ENCODE data around the gene LRRC9. TPM values are rescaled to one million over a fixed set of nuclear protein-coding genes. Genes with fewer than 3 reads are reported as not detected.
A peak's percentile ranks its signal among the peaks of the same experiment; 100 is the strongest.
"Not testable (repeated sequence)": the region's sequence is repeated elsewhere in the genome, so short reads cannot be mapped to it uniquely, and the experiment has no call there.

LRRC9 gene
- total RNA-seq, 4 donors from 2014 or later, result 0.16 to 0.25 TPM; not detected in 2

GRCh38 chr14:59920378-59920683, 387 bp downstream of the LRRC9 start:
- peak; percentile 34 for ATAC-seq (ENCODE audit: low FRiP score)

GRCh38 chr14:59925797-59926196, 5.9 kb downstream of the LRRC9 start:
- no peak for TF ChIP-seq CTCF (IDR thresholded peaks at IDR 0.05)
- DNase-seq (ENCODE audit: low spot score) (no peak), ATAC-seq (ENCODE audit: low FRiP score) (no peak)

More at GRCh38 chr14:59920378-59920683, 387 bp downstream of the LRRC9 start:
- no peak for TF ChIP-seq CTCF (IDR thresholded peaks at IDR 0.05)
- no peak for DNase-seq (ENCODE audit: low spot score)

GRCh38 chr14:59926534-59926933, 6.6 kb downstream of the LRRC9 start:
- TF ChIP-seq CTCF (IDR thresholded peaks at IDR 0.05), result no peak
- ATAC-seq (ENCODE audit: low FRiP score), result no peak
- no peak for DNase-seq (ENCODE audit: low spot score)

GRCh38 chr14:59931237-59931636, 11.3 kb downstream of the LRRC9 start:
- TF ChIP-seq CTCF (IDR thresholded peaks at IDR 0.05), result no peak
- DNase-seq (ENCODE audit: low spot score), result no peak
- no peak for ATAC-seq (ENCODE audit: low FRiP score)

GRCh38 chr14:59936145-59936544, 16.2 kb downstream of the LRRC9 start:
- ATAC-seq (ENCODE audit: low FRiP score), result no peak
- DNase-seq (ENCODE audit: low spot score), result no peak
- no peak for TF ChIP-seq CTCF (IDR thresholded peaks at IDR 0.05)

- no peak for ATAC-seq (ENCODE audit: low FRiP score)
- no peak for TF ChIP-seq CTCF (IDR thresholded peaks at IDR 0.05)
- no peak for DNase-seq (ENCODE audit: low spot score)
These were observed 19.9 kb downstream of the LRRC9 start for GRCh38 chr14:59939828-59940227.

- DNase-seq (ENCODE audit: low spot score); ATAC-seq (ENCODE audit: low FRiP score): not testable (repeated sequence)
These were observed 22.4 kb downstream of the LRRC9 start for GRCh38 chr14:59942296-59942862.

- TF ChIP-seq CTCF (IDR thresholded peaks at IDR 0.05), result no peak
- no peak for DNase-seq (ENCODE audit: low spot score)
- ATAC-seq (ENCODE audit: low FRiP score), result no peak
These were observed 25.0 kb downstream of the LRRC9 start for GRCh38 chr14:59944909-59945308.

- DNase-seq (ENCODE audit: low spot score); ATAC-seq (ENCODE audit: low FRiP score): not testable (repeated sequence)
These were observed 32.2 kb downstream of the LRRC9 start for GRCh38 chr14:59952141-59952540.

GRCh38 chr14:59957890-59958289, 37.9 kb downstream of the LRRC9 start:
- DNase-seq (ENCODE audit: low spot score); ATAC-seq (ENCODE audit: low FRiP score): not testable (repeated sequence)
